Ramos (cell line): ENCODE data around the gene TPK1.

Experiments used
- in situ Hi-C: fragments of 300-500 bp; cut with MboI; formaldehyde crosslinking; loops from one replicate; pipeline ENCODE4 v1.14.3; 2022; ENCODE audit warnings: low sequenced_read_pairs; ENCODE audit not compliant: unreplicated experiment

The TPK1 gene

DNA sequence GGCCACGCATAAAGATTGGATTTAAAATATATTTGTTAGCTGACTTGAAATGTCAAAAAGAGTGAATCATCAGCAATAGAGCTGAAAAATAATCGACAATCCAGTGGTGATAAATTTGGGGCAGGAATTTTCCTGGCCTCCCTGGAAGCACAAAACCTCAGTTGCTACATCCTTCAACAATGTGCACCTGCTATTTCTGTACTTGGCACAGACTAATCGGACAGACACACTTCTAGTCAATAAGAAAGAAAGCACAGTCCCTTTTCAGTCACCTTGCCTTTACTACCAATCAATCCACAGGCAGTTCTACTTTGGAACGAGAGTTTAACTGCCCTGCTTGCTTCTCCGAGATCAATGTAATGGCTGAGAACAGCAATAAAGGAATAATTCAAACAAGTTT lies 335.6 kb downstream of the TPK1 start:
- in situ Hi-C loops = no loop called here

- in situ Hi-C loops = no loop called here
These were observed 338.6 kb downstream of the TPK1 start for GRCh38 chr7:144497282-144497681.

- in situ Hi-C loops = no loop called here
These were observed 341.5 kb downstream of the TPK1 start for GRCh38 chr7:144494355-144494754.

DNA sequence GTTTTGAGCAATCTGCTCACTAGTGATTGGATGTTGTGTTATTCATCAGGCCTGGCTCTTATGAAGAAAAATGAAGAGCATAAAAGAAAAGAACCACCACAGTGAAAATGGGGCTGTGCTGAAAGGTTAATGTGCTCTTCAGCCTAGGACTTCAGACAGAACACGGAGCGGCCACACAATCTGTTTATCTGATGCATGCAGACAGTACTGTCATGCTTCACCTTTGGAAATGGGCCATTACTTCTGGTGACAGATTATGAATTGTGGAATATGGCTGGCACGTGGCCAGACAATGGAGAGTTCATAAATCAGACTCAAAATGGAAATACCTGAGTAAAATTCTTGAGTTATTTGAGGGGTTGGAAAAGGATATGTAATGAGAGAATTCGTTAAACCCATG lies 346.3 kb downstream of the TPK1 start:
- in situ Hi-C loops = no loop called here

DNA sequence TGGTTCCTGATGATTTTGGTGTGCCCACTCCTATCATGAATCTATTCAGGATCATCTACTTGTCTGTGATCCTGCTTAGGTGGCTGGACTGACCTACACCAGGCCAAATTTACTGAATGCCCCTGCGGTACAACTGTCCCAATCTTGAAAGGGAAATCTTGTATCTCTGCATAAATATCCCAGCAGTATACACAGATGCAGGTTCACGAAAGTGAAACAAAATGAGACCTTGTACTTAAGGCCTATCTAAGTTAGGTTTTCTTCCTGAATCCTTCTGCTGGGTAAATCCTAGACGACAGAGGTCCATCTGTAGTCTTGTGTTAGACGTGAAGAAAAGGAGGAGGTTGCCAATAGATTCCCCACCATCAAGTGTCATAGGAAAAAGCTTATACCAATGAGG lies 346.9 kb downstream of the TPK1 start:
- in situ Hi-C loops = no loop called here

DNA sequence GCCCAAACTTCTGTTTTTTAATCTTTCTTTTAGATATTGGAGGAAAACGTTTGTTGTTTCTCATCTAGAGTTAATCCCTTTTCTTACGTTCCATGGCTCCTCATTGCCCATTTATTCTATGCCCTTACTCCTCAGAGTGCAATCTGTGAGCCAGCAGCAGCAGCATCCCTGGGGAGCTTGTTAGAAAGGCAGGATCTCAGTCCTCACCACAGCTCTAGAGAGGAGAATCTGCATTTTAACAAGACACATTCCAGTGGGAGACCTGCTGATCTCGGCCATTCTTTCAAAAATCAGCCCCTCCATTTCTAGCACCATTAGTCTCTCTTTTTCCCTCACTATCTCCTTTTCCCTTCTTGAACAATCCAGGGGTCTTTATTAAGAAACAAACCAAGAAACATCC lies 348.0 kb downstream of the TPK1 start:
- in situ Hi-C loops = no loop called here

GRCh38 chr7:144484445-144484844 lies 351.4 kb downstream of the TPK1 start:
- in situ Hi-C loops = no loop called here

DNA sequence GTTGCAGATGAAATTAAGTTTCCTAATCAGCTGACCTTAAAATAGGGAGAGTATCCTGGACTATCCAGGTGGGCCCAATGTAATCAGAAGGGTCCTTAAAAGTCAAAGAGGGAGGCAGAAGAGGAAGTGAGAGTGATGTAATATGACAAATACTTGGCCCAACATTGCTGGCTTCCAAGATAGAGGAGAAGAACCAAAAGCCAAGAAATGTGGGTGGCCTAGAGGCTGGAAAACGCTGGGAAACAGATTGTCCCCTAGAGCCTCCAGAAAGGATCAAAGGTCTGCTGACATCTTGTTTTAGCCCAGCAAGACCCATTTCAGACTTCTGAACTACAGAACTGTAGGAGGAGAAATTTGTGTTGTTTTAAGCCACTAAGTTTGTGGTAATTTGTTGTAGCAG lies 352.7 kb downstream of the TPK1 start:
- in situ Hi-C loops = no loop called here

- in situ Hi-C loops = no loop called here
These were observed 354.0 kb downstream of the TPK1 start for GRCh38 chr7:144481833-144482232.

- in situ Hi-C loops = no loop called here
These were observed 358.5 kb downstream of the TPK1 start for GRCh38 chr7:144477348-144477747.

DNA sequence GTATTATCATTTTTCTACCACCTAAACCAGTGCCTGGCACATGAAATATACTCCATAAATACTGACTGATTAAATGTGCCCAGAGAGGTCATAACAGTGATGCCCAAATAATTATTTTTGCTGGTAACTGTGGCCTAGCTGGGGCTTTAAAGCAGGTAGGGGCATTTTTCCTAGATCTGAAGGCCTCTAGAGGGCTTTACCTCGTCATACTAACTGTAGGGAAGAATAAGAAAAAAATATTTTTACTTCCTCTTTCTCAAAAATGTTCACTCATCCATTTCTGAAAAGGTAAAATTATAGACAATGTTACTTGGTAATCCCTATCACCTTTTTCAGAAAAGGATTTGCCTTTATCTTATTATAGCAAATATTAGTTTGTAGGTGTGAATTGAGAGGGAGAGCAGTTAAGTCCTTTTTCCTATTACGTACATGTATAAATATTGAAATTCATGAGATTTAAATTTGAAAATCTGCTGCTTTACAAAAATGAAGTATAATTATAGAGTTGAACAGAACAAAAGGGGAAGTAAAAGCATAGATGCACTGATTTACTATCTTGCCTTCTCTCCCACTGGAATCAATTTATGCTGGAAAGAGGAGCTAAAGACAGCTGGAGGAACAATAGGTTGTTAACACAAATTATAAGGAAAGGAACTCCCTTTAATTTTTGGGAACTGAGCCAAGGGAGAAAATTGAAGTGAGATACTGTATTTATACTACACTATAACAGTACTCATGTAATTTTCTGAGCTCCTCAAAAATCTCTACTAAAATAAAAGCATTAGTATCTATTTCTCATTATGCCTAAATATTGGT lies 360.8 kb downstream of the TPK1 start:
- in situ Hi-C loops = no loop called here

DNA sequence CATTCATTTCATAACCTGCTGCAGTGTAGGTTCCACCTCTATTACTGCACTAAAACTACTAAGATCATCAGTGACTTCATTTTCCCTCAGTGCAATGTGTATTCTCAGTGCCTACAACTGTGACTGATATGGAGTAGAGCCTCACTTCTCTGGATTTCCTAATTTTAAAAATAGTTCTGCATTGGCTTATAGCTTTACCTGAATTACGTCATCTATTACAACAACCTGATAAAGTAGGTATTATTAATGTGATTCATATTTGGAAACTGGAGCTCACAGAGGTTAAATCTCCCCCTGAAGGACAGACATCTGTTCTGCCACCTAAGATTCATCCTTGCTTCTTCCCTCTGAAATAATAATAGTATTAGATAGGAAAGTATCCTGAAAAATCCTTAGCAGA lies 361.5 kb downstream of the TPK1 start:
- in situ Hi-C loops = no loop called here

- in situ Hi-C loops = no loop called here
These were observed 361.9 kb downstream of the TPK1 start for GRCh38 chr7:144473908-144474307.

DNA sequence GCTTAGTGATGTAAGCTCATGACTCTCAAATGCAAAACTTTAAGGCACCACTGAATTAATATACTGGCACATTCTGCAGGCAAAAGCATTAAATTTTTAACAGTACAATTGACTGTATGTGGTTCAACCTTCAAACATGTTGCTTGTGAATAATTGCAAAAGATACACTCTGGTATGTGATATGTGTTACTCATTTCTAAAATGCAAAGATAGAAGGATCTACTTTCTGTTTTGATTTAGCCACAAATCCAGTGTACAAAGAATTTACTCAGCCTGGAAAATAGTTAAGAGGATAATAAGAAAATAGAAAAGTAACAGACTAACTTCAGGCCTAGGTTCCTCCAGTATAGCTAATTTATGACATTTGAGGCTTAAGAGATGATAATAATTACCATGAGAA lies 365.8 kb downstream of the TPK1 start:
- in situ Hi-C loops = no loop called here

DNA sequence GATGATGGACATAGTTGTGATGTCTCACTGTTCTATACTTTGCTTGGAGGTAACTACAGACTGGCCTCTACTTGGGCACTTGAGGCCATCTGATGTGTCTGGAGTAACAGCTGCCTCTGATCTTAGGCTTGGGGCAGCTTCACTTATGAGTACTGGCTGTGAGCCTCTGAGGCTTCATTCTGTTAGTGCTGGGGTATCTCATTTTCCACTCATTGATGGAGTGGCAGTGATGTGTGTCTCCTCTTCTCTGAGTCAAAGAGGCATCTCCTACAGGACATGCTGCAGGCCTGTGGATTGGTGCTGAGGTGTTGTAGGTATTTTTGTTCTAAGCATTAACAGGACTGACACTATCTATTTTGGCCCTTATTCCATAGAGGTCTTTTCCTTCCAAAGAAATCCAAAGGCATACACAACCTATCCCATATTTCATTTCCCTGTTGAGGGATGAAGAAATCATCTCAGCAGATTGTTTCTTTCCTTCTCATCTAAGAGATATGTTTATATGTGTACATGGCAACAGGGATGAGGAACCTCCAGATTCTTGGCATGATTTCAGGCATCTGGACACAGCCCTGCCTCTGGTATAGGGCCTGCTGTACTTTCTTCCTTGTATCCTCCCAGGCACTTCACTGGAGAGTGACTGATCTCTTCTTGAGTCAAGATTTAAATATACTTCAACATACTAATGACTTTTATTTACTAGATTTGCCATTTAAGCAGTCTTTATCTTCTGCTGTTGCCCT lies 366.7 kb downstream of the TPK1 start:
- in situ Hi-C loops = no loop called here

GRCh38 chr7:144459635-144460034 lies 376.2 kb downstream of the TPK1 start:
- in situ Hi-C loops = no loop called here

DNA sequence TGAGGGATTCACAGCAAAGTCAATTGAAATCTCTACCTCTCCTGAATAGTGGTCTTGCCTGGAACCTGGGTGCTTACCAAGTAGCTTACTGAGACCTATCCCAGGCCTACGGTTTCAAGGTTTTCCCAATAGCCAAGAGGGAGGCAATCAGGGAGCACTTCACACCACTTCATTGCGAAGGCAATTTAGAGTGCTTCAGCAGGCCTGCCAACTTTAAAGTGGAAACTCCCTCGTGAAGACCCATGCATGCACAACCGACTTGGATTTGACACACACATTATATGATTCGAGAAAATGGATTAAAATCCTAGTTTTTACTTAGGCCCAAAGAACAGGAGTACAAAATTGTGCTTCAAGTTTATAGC lies 380.8 kb downstream of the TPK1 start:
- in situ Hi-C loops = no loop called here

GRCh38 chr7:144454256-144455039 lies 381.4 kb downstream of the TPK1 start:
- in situ Hi-C loops = no loop called here

DNA sequence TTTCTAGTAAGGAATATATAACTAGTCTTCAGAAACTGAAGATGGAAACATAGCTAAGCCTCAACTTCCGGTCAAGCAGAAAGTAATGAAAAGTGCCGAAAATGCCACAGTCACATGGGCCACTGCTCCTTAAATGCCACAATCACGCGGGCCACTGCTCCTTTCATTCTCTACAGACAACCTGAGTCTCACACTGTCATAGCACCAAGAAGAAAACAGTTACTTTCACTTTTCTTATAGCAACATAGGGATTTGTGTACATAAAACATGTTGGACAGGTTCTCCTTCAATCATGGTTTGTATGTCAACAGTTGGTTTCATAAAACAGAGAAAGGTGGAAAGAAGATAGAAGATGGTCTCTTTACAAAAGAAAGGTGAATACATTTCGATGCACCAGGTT lies 383.8 kb downstream of the TPK1 start:
- in situ Hi-C loops = no loop called here

DNA sequence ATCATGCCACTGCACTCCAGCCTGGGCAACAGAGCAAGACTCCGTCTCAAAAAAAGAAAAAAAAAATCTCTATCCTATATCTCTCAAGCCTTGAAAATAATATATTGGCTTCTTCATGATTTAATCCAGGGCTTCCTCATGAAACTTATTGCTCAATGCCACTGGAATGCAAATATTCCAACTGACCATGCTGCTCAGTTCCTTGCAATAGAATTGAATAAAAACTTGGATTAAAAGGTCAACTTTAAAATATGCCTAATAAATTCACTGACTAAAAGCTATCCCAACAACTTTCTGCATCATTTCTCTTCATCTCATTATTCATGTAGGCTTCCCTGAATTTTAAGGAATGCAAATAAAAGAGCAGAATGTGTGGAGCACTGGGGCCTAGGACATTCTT lies 390.3 kb downstream of the TPK1 start:
- in situ Hi-C loops = no loop called here

DNA sequence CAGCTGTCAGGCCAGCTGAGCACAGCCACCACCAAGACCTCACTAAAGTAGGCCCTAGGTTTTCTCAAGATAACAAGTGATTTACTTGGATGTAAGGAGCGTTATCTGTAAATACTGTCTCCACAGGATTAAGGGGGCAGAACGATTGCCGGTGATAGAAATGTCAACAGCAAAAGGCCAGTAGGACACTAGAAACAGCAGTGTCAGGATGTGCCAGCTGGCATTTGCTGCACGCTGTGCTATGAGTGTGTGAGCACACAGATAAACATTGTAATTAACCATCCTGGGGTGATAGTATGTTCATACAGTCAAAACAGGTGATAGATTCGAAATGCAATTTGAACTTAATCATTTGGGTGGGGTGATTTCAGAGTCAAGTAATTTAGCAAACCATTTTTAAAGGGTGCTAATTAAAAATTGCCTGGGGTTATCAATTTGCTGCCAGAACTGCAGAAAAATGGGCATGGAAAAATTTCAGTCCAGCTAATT lies 396.1 kb downstream of the TPK1 start:
- in situ Hi-C loops = no loop called here
